ENCODE measurements around the gene RAPGEF1.

DNA sequence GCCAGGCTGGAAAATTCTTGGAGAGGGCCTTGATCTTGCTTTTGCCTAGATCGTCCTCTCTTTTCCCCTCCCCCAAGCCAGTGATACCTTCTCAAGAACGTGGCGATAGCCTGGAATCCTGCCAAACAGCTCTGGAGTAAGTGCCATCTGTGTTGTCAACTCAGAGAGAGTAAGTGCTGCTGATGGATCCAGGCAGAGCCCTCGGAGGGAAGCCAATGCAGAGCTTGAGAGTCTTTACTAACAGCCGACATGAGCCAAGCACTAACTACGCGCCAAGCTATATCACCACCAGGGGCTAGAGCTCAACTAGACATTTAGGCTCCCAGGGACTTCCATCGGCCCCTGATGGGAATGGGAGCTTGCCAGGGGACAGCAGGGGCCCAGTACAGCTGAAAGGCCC is 17.6 kb downstream of the RAPGEF1 start:
- TF ChIP-seq, protein P1, sequence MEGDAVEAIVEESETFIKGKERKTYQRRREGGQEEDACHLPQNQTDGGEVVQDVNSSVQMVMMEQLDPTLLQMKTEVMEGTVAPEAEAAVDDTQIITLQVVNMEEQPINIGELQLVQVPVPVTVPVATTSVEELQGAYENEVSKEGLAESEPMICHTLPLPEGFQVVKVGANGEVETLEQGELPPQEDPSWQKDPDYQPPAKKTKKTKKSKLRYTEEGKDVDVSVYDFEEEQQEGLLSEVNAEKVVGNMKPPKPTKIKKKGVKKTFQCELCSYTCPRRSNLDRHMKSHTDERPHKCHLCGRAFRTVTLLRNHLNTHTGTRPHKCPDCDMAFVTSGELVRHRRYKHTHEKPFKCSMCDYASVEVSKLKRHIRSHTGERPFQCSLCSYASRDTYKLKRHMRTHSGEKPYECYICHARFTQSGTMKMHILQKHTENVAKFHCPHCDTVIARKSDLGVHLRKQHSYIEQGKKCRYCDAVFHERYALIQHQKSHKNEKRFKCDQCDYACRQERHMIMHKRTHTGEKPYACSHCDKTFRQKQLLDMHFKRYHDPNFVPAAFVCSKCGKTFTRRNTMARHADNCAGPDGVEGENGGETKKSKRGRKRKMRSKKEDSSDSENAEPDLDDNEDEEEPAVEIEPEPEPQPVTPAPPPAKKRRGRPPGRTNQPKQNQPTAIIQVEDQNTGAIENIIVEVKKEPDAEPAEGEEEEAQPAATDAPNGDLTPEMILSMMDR (IDR thresholded peaks at IDR 0.05), result no peak
- TF ChIP-seq POLR2A (IDR thresholded peaks at IDR 0.05), result no peak
